ENCODE data around the gene OR51B4.

OR51B4 gene

DNA sequence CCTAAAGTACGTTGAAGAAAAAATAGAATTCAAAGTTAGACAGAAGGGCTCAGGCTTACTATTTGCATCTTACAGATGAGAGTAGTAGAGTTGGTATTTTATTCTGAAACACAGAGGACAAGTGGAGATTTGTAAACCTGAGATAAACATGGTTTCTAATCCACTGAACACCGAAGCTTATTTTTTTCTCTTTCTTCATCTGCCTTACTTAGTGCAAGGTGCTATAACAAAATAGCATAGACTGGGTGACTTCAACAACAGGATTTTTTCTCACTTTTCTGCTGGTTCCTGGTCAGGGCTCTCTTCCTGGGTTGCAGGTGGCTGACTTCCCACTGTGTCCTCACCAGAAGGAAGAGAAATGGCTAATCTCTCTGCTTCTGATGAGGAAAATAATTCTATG, 50.0 kb downstream of the OR51B4 start:
- DNase-seq: no peak
- in situ Hi-C loops (cut with HindIII; ENCODE audit: low pct_ligation_motif_present, low pct_unique_long_range_greater_than_20kb, low sequenced_read_pairs): no loop called here
